Tibial nerve (tissue), 4 donors: ENCODE measurements around the gene NME7.

Experiments used
- CTCF ChIP-seq, 5 experiments: fragments of 200-600 bp in 3 of 5; fragments of 450-650 bp in 2 of 5; sonication (generic) in 3 of 5; IDR thresholded peaks; one replicate each; pipeline ENCODE4 v1.5.1; 2016 to 2019; ENCODE audit warnings: antibody characterized with exemption in 5 of 5, mild to moderate bottlenecking in 3 of 5, moderate library complexity in 2 of 5
- EP300 ChIP-seq, 2 donors: sonication (generic); formaldehyde crosslinking; IDR thresholded peaks; one replicate each; pipeline ENCODE4 v1.6.1; 2017; ENCODE audit warnings: antibody characterized with exemption in 2 of 2, mild to moderate bottlenecking in 1 of 2
- POLR2A ChIP-seq, 2 donors: fragments of 450-650 bp; IDR thresholded peaks; one replicate each; pipeline ENCODE4 v1.6.1; 2017; ENCODE audit warnings: antibody characterized with exemption in 2 of 2, mild to moderate bottlenecking in 2 of 2, moderate library complexity in 2 of 2

DNA sequence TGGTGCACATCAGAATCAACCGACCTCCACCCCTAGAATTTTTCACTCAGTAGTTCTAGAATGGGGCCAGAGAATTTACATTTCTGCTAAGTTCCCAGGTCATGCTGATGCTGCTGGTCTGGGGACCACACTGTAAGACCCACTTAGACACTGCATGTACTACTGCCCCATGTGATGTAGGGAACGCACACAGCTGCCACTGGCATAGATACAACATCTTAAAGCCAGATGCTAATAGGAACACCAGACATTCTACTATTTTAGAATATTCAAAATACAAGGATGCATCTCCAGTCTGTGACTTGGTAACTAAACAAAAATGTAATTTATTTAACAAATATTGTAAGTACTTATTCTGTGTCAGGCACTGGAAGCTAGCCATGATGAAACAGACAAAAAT lies 275.2 kb downstream of the NME7 start:
- TF ChIP-seq CTCF (IDR thresholded peaks at IDR 0.05) (no peak), EP300 (IDR thresholded peaks at IDR 0.05) (no peak), POLR2A (IDR thresholded peaks at IDR 0.05) (no peak)
